ENCODE results near the gene NDUFB5.
"Not testable (repeated sequence)": the region's sequence is repeated elsewhere in the genome, so short reads cannot be mapped to it uniquely, and the experiment has no call there.

Gene NDUFB5

DNA sequence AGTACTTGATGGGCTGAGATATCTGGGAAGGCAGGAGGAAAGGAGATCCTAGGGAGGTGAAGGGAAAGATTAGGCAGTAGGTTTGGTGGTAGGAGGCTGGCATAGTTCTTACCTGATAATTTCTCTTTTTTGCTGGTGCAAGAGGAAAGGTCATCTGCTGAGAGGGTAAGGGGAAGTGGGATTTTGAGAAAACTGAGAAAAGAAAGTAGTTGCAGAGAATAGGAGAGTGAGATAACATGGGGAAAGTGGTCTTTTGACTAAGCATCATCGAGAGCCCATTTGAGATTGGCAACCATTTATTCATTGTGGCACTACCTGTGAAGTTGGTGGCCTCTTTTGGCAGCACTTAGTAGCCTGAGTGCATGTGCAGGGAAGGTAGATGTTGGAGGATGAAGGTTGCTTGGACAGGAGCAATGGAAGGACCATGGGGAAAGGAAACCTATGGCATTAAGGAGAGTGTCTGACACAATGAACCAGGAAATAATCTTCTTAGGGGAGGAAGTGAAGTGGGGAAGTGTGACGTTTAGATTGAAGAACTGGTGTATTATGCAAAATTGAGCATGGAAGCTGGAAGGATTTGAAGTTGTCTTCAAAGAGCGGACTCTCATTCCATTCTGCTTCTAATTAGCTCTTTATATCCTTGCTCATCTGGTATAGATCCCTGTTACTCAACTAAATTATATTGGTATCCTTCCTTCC, 26.3 kb downstream of the NDUFB5 start:
- DNase-seq (ENCODE audit: low read depth in 2 of 2), result no peak

DNA sequence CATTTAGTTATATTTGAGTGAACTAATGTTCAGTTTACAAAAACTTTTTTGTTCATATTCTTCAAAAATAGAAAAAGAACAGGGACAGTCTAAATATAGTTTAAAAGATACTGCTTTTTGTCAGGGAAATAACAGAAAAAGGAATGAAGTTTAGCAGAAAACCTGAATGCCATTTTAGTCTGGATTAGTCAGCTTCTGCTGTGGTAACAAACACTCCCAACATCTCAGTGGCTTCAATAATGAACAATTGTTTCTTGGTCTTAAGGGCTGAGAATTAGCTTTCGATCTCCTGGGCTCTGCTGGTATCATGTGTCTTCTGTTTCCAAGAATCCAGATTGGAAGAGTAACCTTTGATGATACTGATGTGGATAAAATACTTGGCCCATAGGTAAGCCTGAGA, 35.9 kb downstream of the NDUFB5 start:
- no peak for DNase-seq (ENCODE audit: low read depth in 2 of 2)

DNA sequence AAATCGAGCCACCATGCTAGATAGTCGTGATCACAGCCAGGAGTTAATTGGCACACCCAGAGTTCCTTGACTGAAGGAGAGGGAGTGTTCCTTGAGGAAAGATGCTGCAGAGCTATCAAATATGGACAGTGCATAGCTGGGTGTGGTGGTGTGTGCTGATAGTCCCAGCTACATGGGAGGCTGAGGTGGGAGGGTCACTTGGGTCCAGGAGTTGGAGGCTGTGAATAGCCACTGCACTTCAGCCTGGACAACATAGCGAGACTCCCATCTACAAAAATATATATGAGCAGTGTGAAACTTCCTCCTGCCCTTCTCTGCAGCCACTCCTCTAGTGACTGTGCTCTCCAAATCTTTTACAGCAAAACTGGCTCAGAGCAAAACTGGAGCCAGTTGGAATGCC, 38.3 kb downstream of the NDUFB5 start:
- DNase-seq (ENCODE audit: low read depth in 2 of 2), result no peak

DNA sequence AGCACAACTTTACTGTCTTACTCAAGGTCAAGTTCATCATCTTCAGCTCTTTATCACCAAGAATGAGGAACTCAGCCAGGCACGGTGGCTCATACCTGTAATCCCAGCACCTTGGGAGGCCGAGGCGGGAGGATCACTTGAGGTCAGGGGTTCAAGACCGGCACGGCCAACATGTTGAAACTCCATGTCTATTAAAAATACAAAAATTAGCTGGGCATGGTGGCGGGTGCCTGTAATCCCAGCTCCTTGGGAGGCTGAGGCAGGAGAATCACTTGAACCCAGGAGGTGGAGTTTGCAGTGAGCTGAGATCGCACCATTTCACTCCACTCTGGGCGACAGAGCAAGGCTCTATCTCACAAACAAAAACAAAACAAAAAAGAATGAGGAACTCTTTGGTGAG, 39.2 kb downstream of the NDUFB5 start:
- not testable (repeated sequence) for DNase-seq (ENCODE audit: low read depth in 2 of 2)

DNA sequence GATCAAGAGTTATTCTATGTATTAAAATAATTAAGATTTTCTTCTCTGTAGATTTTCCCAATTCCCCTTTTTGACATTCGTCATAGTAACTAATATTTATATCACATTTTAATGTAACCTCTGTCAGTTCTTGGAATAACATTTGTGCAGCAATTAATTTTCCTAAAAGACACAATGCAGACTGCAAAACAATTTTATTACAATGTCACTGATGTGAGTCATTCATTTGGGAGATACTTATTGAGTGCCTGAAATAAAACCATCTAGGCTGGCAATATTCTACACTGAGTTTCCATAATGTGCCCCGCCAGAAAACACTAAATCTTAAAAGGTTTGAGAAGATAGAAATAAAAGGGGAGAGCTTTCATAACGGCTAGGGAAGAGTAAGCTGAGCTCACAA, 41.6 kb downstream of the NDUFB5 start:
- DNase-seq (ENCODE audit: low read depth in 2 of 2), result no peak

DNA sequence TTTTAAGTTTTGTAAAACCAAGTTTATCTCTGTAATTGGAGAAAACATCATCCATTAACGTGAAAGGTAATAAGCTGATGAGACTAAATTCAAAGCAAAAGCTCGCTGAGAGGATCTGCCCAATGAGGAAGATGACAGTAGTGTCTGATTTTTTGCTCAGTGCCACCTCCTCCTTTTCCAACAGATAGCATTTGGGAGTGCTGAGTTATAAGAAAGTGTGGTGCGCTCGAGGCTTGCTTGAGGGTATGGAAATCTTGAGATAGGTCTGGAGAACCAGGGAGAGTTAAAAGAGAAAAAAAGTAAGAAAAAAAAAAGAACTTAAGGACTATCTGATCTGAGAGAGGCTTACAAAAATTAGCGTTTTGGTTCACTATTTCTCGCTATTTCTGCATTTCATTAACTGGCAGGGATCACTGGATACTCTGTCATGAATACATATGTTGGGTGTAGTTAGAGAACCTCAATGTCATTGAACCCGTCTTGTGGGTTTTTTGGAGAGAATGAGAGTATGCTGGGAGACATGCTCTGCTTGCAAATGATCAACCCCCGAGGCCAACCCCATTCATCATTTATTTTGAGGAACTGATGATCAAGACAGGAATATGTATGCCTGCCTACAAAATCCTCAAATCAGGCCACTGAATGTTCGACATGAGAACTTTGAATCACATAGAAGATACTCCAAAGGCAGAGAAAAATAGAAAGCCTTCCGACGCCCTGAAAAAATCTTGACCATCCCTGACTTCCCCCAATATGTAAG, 47.3 kb downstream of the NDUFB5 start:
- DNase-seq (ENCODE audit: low read depth in 2 of 2), result no peak

DNA sequence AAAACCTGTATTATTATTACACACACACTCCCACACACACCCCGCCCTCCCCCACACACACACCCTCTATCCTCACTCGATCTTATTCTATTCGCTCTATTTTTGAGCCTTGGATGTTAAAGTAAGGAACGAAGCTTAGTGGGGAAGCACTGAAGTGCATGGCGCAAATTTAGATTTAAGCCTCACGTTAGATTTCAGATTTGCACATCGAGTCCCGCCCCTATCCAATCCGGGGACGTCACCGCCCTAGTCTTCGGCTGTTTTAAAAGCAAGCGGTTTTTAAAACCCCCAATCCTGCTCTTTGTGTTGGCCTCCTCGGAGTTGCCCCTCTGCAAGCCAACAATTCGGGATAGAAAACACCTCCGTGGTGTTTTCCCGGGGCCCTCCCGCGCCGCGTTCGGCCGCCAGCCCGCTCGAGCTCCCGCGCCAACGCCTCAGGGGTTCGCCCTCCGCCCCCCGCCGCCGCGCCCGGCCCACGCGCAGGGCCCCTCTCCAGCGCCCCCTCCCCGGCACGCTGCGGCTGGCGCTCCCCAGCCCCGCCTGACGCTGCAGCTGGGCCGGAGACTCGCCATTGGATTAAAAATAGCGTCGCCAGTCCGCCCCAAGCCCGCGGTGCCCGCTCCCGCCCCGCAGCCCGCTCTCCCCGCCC, 48.0 kb downstream of the NDUFB5 start, which contains the start of gene USP13:
Gene USP13, plus strand, starts transcription at position 594 of the 649 bp plus-strand sequence. CDS start 186 bp downstream, outside the sequence.
- DNase-seq (ENCODE audit: low read depth in 2 of 2), result peak; percentile 30 to 42

DNA sequence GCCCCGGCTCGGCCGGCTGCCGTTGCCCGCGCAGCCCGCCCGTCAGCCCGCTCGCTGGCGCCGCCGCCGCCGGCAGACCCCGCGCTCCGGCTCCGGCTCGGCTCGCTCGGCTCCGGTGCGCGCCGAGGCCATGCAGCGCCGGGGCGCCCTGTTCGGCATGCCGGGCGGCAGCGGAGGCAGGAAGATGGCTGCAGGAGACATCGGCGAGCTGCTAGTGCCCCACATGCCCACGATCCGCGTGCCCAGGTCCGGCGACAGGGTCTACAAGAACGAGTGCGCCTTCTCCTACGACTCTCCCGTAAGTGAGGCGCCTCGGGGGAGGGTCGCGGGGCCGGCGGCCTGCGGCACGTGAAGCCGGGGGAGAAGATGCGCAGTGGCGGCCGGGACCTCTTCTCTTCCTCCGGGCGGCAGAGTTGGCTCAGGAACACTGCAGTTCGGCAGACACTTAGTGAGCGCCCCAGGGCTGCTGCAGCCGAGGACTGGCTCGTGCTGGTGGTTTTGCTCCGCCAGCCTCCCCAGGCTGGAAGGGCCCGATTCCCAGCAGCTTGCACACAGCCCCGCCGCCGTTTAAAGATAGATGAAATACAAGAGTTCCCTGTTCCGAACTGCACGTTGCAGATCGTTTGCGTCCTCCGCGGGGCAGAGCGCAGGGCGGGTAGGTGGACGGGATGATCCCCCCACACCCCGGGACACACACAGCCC, 48.7 kb downstream of the NDUFB5 start:
- DNase-seq (ENCODE audit: low read depth in 2 of 2), result peak; percentile 39 to 40

DNA sequence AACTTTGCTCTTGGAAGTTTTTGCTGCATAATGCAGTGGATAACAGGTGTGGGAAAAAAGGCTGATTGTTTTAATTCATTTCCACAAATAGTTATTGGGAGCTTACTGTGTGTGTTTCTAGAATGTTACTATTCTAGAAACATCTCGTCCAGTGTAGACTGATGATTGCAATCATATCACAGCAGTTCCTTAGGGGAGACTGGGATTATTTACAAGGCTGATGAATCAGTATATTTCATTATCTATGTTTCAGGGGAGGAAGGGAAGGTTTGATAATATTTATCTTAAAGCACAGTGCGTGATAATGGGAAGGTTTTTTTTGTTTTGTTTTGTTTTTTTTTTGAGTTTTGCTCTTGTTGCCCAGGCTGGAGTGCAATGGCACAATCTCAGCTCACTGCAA, 50.6 kb downstream of the NDUFB5 start:
- DNase-seq (ENCODE audit: low read depth in 2 of 2), result no peak

DNA sequence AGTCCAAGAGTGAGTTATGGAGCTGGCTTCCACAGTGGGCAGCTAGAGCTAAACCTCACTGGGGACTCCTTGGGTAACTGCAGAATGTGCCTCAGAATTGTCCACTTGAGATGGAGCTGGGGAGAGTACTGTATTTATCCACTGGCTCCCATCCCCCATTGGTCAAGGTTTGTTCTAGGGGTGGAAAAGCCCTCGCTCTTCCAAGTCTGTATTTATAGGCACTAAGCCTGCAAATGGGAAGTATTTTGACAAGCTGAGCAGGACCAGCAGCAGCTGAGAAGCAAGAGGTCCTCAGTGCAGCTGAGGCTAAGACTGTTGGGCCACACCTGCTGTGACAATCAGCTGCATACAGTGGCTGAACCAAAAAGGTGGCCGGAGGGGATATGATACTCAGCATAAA, 54.0 kb downstream of the NDUFB5 start:
- DNase-seq (ENCODE audit: low read depth in 2 of 2), result no peak

DNA sequence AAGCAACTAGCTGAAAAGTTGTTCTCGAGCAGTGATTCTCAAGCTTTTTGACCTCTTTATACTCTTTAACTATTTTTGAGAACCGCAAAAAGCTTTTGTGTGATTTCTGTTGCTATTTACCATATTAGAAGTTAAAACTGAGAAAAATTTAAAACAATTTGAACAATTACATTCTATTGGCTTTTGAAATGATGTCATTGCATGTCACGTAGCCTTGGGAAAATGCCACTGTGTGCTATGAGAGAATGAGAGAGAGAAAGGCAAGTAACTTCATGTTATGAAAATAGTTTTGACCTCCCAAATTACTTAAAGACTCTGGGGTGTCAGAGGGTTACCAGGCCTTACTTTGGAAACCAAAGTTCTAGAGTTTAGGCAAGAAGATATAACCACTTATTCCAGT, 56.3 kb downstream of the NDUFB5 start:
- no peak for DNase-seq (ENCODE audit: low read depth in 2 of 2)

DNA sequence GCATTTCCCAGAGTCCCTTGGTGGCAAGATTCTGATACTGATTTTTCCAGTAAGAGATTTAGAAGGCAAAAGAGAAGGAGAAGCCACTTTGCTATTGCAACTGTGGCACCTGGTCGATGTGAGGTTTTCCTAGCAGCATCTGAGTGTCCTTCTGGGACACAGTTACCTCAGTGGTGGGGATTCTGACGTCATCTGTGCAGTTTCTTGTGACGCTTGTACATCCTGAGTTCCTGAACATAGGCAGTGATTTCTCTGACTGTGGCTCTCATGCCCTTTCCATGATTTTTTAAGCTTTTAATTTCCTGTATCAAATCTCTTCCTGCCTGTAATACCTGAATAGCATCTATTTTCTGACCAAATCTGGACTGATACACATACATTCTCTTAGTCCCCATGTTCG, 57.2 kb downstream of the NDUFB5 start:
- no peak for DNase-seq (ENCODE audit: low read depth in 2 of 2)

DNA sequence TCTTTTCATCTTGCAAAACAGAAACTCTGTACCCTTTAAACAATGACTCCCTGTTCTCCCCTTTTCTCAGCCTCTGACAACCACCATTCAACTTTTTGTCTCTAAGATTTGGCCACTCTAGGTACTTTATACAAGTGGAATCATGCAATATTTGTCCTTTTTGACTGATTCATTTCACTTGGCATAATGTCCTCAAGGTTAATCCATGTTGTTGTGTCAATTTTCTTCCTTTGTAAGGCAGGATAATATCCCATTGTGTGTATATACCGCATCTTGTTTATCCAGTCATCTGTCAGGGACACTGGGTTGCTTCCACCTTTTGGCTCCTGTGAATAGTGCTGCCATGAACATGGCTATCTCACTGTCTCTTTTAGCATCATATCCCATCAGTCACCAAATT, 58.5 kb downstream of the NDUFB5 start:
- no peak for DNase-seq (ENCODE audit: low read depth in 2 of 2)

DNA sequence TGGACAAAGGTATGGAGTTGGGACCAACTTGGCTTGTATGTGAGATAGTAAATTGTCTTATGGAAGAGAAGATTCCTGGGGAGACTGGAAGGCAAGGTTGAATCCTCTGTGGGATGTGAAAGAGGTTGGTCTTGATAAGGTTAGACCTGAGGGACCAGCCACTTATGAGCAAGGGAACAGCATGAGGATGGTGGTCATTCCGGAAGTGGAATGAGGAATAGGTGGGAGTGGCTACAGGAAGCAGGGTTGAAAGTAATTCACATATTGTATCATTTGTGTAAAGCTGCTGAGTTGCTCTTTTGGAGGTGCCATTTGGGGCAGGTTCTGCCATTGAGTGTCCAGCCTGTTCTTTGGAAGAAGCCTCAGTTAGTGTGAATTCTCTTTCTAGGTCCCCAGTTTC, 61.4 kb downstream of the NDUFB5 start:
- no peak for DNase-seq (ENCODE audit: low read depth in 2 of 2)

DNA sequence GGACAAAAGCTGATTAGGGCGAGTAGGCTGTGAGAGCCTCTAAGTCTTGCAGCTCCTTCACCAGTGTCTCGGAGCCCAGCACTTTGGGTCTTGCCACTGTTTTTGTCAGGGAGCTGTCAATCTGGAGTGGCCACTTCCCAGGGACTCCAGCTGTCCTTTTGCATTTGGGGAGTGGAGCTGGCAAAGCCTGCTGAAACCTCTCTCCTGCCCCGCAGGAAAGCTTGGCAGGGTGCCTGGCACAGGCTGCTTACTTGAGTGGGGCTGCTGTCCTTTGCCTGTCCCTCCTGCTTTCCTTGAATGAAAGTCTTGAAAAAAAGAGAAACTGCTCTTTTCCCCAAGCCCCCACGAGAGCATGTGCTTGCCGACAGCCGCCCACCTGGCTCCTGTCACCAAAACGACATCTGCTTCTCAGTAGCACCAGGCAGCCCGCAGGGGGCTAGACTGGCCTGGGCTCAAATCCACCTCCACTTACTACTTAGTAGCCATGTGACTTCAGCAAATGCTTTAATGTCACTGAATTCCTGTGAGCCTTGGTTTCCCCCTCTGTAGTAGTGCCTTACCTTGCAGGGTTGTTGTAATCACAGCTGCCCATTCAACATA, 61.9 kb downstream of the NDUFB5 start:
- no peak for DNase-seq (ENCODE audit: low read depth in 2 of 2)

DNA sequence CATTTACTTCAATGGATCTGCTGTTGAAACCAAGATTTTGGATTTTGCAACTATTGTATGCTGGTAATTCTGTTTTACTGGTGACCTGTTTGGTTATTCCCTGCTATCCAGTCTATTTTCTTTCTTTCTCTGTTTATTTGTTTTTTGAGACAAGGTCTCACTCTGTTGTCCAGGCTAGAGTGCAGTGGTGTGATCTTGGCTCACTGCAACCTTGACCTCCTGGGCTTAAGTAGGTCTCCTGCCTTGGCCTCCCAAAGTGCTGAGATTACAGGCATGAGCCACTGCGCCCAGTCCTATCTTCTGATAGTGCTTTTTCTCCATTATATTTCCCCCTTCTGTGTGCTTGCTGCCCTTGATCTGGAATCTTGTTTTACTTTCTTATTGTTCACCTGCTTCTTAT, 63.8 kb downstream of the NDUFB5 start:
- DNase-seq (ENCODE audit: low read depth in 2 of 2), result no peak

DNA sequence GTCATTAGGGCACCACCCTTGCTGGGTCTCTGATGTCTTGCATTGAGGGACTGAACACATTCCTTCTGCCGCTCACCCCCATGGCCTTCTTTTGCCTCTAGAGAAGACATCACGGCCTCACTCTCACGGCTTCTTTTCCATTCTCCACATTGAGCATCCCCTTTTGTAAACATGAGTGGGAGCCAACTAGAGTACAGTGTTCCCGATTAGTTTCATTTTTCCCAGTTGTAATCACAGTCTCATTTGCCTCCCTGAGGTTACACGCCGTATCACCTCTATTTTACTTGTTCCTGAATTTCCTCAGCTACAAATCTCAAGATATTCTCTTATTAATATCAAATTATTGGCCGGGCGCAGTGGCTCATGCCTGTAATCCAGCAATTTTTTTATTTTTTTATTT, 65.7 kb downstream of the NDUFB5 start:
- DNase-seq (ENCODE audit: low read depth in 2 of 2), result no peak

DNA sequence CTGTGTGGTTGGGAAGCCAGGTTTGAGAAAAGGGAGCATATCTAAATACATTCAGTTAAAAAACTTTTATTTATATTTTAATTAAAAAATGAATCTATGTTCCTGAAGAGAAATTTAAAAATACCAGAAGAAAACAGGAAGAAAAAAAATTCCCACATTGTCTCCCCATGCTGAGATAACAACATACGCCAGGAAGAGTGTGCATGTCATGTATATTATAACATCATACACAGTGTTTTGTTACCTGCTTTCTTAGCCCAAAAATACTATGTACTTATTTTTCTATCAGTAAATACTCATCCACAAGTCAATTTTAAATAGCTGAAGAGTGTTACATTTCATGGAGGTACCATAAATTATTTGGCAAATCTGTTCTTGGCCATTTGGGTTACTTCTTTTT, 66.7 kb downstream of the NDUFB5 start:
- no peak for DNase-seq (ENCODE audit: low read depth in 2 of 2)

DNA sequence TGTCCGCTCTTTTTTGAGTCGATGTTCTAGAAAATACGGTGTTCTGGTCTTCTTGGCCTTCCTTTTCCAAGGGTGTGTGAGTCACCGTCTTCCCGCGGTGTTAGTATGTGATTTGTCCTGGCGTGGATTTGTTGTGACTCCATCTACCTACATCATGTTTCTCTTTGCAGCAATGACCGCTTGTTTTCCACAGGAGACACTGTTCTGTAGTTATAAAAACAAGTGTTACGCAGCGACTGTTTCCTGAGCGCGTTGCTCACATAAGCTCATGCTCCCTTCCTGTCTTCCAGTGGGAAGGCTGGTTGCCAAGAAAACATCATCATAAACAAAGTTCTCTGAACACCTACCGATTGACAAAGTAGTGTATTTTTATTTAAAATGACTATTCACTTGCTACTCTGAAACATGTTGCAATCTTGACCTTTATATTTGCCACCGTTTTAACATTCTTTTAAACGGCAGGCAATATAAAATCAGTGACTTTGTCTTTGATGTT, 67.2 kb downstream of the NDUFB5 start:
- no peak for DNase-seq (ENCODE audit: low read depth in 2 of 2)

DNA sequence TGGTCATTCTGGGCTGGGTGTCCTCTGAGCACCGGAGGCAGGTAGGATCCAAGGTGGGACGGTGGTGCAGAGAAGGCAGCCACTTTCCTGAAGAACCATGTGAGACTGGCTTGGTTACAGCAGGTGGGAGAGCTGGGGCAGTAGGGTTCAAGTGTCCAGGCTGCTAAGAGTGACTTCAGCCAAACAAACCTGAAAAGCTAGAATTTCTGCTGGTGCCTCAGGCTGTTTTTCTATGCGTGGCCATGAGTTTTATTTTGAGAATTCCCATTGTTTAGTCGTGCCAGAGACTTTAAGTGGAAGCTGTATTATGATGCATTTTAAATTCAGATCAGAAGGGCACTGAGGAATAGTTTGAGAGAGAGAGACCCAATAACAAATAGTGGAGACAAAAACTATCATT, 68.3 kb downstream of the NDUFB5 start:
- no peak for DNase-seq (ENCODE audit: low read depth in 2 of 2)

DNA sequence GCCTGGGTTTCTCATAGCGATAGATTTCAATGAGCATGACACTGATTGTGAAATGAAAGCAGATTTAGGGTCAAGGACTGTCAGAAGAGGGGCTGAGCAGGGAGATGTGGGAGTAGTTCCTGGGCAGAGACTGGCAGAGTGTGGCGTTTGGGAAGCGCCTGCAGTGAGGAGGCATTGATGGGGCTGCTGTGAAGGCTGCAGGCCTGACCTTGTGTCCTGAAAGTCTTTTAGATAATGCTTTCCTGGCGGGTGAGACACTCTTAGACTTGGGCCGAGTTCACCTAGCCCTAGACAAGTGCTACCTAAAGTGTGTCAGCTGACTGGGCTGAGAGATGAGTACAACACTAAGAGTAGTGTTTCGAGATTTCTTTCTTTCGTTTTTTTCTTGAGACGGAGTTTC, 68.9 kb downstream of the NDUFB5 start:
- DNase-seq (ENCODE audit: low read depth in 2 of 2), result no peak

DNA sequence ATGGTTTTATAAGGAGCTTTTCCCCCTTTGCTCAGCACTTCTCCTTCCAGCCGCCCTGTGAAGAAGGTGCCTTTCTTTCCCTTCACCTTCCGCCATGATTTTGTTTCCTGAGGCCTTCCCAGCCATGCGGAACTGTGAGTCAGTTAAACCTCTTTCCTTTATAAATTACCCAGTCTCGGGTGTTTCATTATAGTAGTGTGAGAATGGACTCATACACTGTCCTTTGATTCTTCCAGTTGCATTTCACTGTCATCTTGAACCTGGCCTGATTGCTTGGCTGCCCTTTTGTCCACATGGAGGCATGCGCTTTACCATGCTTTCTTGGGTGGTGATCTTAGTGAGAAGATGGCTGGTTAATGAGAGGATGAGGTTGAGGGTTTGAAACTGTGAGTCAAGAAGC, 71.5 kb downstream of the NDUFB5 start:
- no peak for DNase-seq (ENCODE audit: low read depth in 2 of 2)
